Renal pelvis (tissue), 4 donors: ENCODE measurements around the gene STX8. TPM values are rescaled to one million over a fixed set of nuclear protein-coding genes. Genes with fewer than 3 reads are reported as not detected.
"Not testable (repeated sequence)": the region's sequence is repeated elsewhere in the genome, so short reads cannot be mapped to it uniquely, and the experiment has no call there.

Experiments used
- DNase-seq: peaks from one replicate; pipeline ENCODE4 v3.0.0-alpha.2; 2013
- polyA plus RNA-seq, 3 donors: library from polyadenylated mRNA; unstranded; fragments of 120-200 nt; gene quantifications; one replicate each; pipeline ENCODE4 v1.2.1, GENCODE V29; 2013; ENCODE audit not compliant: insufficient read length in 3 of 3

The STX8 gene
- polyA plus RNA-seq, 3 donors = 53.9 to 66.2 (median 54.5) TPM

DNA sequence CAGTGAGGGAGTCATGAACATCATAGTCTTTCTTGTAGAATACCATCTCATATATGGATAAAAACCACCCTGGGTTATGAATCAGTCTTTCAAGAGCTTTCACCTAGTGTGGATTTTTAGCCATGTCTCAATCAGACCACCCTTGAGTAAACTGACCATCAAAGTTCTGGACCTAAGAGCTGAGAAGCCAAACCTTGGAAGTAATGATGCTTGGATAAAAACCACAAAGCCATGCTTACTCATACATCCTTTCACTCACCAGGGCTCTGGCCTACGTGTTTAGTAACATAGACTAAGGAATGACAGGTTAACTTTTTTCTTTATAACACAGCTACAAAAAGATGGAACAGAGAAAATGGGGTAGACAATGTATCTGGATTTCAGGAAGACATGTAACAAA, 167.2 kb downstream of the STX8 start:
- DNase-seq = no peak

DNA sequence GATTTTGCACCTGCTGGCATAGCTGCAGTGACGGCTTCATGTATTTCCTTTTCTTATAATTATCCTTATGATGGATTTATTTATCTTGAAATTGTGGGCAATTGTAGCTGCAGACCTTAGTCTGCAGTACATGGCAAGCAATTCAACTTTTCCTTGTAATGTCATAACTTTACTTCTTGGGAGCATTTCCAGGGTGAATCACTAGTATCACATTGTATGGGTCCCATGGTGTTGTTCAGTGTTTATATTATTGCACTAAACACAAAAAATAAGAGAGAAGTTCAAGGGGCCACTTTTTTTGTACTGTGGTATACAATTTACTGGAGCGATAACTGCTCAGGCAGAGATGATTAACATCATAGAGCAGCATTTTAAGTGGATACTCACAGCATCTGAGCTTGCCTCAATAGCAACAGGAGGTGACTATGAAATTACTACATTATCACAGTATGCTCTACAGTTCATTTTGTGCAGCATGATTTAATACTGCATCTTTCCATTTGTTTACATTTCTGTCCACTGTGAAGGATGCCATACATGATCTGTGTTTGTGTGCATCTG, 169.5 kb downstream of the STX8 start:
- no peak for DNase-seq

DNA sequence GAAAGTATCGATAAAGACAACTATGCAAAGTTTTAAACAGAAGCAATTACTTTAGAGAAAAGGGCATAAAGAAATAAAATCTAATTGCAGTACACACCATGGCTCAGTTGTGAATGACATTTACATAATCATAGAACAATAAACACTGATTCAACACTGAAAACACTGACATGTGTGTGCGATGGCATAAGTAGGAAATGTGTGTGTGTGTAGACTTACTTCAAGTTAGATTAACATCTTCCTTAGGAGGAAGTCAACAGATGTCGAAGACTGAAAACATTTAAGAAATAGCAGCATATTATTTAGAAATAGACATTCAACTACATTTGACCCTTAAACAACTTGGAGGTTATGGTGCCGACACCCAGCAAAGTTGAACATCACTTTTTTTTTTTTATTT, 172.4 kb downstream of the STX8 start:
- no peak for DNase-seq

DNA sequence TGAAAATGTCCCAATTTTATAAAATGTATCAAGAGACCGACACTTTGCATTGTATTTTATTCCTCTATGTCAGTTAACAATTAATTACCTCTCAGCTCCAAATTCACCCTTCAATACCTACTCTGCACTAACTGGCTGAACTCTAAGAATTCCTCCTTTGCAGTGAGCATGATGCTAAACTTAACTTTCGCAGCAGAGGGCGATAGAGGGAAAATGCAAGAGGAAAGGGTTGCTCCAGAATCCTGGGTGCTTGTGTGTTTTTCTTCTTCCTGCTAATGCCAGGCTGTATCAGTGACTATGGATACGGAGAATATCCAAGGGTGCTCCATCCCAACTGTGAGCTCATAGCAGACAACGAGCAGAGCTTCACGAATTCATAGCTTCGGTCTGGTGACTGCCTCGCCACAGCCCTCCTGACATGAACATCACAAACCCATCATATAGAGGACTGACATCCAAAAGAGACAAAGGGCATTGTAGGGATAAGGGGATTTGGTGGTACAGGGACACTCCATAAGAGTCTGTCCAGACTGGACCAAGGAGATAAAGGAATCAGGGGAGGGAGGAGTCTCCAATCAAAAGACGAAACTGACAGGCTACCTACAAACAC, 172.9 kb downstream of the STX8 start:
- DNase-seq = no peak

DNA sequence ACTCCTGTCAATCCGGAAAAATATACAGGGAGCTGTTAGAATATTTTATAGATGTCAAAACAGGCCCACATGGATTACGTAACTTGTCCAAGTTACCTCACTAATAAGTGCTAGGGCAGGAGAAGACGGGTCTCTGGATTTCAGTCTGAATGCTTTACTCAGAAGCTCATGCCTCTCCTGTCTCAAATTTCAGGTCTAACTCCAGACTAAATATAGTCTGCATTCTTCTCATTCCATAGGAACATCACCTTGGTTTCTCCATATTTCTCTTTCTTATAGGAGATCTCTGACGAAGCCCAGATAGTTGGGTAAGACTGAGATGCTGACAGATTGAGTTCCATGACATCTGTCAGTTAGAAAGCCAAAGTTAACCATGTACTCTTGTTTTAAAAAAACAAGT, 174.2 kb downstream of the STX8 start:
- DNase-seq = peak; percentile 19

DNA sequence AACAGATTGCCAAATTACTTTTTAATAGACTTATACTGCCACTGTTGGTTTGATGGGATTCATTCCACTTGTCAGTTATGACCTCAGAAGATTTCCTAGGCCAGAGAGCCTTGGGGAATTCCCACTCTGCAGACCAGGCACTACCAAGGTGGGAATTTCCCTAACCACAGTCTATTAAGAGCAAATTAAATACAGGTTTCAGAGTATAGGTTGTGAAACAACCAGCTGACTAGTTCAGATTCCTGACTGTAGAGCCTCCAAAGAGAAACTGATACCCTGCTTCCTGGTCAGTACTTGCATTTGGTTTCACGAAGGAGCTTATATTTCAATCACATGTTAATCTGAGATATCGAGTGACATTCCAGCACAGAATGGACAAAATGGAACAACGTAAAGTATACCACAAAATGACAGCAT, 186.5 kb downstream of the STX8 start:
- peak; percentile 30 for DNase-seq

DNA sequence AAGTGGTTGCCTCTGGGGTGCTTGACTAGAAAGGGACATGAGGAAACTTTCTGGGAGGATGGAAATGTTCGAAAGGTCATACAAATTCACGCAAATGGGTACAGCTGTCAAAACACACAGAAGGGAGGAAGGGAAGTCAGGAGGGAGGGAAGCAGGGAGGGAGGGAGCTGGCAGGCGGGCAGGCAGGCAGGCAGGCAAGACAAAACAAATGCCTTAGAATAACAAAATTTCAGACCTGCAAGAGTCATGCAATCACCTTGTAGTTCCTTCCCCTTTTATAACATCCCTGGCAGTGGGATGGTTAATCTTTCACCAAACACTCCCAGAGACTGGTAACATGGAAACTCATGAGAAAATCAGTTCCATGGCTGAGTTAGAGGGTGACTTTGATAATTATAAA, 189.2 kb downstream of the STX8 start:
- DNase-seq = peak; percentile 28

DNA sequence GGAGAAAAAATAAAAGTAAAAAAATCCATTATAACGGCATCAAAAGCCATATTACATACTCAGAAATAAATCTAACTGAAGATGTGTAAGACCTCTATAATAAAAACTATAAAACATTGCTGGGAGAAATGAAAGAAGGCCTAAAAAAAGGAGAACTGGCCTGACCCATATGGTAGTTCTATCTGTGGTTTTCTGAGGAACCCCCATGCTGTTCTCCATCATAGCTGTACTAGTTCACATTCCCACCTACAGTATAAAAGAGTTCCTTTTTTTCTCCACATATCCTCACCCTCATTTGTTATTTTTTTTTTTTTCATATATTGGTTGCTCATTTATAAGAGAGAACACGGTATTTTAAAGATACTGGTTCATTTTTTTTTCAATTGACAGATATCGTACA, 191.8 kb downstream of the STX8 start:
- no peak for DNase-seq

DNA sequence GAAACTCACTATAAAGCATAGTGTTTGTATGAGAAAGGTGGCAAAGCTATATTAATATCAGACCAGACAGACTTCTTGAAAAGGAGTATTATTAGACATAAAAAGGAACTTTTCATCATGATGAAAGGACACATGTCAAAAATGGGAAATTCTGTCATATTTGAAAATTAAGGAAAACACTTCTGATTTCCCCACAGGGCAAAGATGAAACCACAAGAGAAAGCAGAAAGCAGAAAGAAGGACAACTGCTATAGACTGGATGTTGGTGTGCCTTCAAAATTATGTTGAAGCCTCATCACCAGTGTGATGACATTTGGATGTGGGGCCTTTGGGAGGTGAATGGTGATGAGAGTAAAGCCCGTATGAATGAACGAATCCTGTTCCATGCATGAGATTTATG, 193.0 kb downstream of the STX8 start:
- DNase-seq = no peak

DNA sequence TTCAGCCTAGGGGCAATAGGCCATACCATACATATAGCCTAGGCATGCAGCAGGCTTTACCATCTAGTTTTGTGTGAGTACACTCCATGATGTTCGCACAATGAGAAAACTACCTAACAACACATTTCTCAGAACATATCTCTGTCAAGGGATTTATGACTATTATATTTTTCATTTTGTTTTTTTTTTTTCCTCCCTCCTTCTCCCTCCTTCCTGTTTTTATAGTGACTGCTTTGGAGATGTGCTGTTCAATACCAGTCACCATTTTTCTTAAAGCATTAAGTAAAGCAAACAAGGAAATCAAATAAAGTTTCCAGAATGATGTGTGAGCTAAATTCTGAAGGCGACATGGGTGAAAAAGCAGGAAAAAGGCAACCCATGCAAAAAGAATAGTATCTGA, 194.6 kb downstream of the STX8 start:
- DNase-seq = no peak

DNA sequence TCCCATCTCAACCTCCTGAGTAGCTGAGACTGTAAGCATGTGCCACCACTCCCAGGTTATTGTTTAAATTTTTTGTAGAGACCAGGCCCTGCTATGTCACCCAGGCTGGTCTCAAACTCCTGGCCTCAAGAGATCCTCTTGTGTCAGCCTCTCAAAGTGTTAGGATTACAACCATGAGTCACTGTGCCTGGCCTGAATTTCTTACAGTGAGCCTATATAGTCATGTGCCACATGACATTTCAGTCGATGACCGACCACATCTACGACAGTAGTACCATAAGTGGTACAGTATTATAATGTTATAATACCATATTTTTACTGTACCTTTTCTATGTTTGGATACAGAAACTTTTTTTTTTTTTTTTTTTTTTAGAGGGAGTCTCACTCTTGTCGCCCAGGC, 195.3 kb downstream of the STX8 start:
- no peak for DNase-seq

DNA sequence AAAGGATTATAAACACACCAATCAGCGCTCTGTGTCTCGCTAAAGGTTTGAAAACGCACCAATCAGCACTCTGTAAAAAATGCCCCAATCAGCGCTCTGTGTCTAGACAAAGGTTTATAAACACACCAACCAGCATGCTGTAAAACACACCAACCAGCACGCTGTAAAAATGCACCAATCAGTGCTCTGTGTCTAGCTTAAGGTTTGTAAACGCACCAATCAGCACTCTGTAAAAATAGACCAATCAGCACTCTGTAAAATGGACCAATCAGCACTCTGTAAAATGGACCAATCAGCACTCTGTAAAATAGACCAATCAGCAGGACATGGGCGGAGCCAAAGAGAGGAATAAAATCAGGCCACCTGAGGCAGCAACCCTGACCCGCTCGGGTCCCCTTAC, 199.4 kb downstream of the STX8 start:
- DNase-seq = not testable (repeated sequence)

DNA sequence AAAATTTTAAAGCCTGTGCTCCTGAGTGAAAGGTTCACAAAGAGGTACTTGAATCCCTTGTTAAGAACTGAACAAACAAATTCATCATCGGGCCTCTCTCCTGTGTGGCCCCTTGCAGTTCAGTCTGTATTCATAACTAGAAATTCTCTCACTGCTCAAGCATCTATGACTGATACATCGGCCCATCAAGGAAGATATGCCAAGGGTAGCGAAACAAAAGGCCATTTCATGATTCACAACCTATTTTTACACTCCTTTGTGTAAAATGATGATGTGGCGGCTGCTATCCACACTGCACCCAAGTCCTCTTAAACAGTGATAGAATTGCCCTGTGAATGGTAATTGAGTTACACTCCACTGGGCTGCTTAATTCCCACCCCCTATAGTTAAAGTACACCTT, 204.6 kb downstream of the STX8 start:
- no peak for DNase-seq

DNA sequence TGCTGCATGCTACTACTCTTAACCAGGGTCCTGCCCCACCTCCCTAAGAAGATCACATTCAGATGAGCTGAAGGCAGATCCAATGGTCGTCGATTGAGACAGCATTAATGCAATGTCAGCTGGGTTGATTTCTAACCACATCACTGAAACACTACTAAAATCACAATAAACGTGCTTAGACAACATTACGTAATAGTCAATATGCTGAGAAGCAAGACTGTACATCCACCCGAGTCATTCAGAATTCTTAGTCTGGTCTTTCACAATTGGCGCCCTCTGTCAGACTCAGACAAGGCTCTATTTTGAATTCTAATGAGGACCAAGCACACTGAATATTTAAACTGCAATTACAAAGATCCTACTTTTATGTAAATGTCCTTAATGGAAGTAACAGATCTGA, 205.2 kb downstream of the STX8 start:
- no peak for DNase-seq

DNA sequence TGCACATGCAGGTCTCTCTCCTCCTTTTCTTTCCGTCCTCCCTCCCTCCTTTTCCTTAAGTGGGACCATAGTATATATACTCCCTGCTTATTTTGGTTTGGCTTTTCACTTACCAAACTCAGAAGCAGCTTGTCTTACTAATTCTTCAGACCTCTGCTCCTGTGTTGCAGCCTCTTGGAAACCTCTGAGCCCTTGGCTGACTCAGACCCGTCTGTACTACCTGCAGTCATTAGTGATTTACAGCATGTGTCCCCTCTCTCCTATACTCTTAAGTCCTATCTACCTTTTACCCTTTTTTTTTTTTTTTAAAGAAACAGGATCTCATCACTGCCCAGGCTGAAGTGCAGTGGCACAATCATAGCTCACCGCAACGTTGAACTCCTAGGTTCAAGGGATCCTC, 207.0 kb downstream of the STX8 start:
- no peak for DNase-seq

DNA sequence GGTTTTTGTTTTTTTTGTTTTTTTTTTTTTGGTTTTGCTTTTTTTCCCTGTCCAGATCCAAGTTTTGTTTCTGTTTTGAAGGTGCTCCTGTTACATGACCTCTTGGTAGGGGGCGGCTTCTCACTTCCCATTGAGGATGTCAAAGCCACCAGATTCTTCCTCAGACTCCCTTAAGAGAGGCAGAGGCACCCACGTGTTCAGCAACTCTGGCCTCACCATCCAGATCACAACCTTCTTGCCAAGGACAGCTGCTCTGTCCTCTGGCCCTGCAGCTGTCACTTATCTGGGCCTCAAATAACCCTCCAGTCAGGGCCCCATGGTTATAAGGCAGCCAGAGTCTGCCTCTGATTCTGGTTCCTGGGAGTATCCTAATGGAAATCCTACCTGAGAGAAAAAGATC, 208.5 kb downstream of the STX8 start:
- no peak for DNase-seq

DNA sequence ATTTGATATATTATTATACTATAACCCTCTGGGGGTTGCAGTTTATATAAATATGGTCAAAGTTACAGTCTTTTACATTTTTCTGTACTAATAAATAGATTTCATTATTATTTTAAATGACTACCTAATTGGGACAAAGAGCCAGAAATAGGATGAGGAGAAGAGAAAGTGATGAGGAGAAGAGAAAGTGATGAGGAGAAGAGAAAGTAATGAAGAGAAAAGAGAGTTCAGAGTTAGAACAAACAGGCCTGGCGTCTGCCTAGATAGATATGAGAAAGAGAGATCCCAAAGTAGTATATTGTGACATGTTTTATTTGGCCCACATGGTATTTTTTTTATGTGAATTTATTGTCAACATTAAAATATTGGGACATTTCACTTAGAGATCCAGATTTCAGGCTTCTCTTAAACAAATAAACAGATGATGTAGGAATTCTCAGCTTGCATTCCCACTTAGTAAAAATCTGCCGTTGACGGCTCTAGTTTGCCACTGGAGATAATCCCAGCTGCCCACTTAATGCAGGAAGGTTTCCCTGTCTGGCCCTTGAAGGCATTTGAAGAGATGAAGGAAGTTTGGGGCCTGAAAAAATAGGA, 210.7 kb downstream of the STX8 start:
- DNase-seq = no peak

DNA sequence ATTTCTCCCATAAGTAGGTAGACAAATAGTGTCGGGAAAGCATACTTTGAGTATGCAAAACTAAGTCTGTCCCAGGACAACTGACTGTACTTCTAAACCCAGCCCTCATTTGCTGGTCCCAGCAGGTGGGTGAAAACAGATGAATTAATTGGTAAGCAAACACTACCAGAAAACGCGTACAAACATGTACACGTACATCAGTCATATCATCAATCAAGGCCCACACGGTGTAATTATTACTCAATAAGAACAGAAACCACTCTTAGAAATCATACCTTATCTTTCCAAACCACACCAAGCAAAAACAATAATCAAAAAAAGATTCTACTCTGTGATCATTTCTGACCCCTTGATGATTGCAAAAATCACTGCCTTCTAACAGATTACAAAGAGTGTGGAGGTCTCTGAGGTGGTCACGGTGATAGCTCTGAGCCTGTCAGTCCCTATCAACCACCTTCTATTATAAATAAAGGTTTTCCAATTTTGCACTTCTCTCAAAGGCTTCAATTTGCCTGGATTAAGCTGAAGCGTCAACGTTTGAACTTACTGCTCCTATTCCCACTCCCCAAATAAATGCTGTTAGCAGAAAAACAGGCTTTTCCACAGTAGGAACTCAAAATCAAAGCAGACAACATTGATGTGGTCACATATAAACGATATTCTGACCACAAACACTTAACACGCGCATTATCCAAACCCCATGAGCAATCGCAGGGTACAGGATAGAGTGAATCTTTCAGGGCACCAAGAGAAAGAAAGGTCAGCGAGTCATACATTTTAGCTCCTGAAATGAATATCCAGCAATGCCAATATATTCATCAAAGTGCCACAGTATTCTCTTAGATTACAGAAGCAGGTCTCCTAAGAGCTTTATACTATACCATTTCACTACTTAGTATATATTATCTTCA, 211.9 kb downstream of the STX8 start:
- DNase-seq = no peak

DNA sequence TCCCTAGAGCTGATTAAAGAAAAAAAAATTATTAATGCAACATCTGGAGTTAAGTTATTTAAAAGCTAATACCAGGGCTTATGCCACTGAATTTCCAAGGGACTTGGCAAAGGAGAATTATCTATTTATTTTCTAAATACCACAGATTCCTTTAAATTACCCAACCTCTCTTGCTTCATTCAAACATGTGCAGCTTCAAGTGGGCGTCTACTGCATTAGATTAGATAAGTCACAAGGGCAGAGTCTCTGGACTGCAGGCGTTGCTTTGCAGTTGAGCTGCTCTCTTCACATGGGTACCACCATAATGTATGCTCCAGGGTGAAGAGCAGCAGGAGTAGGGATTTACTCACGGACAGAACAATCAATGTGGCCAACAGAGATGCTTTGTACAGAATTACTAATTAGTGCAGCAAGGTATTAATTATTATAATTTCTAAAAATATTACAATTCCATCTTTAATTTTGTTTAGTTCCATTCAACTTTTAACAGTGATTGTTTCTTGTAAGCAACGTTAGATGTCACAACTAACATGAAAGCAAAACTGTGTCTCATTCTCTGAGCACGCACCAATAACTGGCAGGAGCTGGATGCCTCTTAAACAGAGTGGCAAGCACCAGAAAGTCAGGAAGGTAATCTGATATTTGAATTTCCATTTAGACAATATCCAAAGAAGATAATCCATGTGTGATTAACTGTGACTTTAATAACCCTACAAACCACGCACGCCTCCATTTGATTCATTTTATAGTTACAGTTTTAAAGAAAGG, 214.2 kb downstream of the STX8 start:
- no peak for DNase-seq

DNA sequence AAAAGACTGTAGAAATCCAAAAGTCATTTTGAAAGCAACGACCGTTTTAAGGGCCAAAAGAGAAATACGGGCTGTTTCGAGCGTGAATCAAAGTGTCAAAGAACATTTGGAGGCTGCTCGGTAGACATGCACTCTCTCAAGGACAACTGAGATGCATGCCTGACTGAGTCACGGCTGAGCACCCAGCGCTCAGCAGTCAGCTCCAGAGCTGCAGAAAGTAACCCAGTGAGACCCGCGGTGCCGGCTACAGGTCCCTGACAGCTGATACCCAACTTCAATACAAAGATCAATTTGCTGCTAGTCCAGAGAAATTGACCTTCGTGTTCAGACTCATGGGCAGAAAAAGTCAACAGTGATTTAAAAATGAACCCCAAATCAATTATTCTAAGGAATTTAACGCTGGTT, 214.9 kb downstream of the STX8 start:
- DNase-seq = no peak

DNA sequence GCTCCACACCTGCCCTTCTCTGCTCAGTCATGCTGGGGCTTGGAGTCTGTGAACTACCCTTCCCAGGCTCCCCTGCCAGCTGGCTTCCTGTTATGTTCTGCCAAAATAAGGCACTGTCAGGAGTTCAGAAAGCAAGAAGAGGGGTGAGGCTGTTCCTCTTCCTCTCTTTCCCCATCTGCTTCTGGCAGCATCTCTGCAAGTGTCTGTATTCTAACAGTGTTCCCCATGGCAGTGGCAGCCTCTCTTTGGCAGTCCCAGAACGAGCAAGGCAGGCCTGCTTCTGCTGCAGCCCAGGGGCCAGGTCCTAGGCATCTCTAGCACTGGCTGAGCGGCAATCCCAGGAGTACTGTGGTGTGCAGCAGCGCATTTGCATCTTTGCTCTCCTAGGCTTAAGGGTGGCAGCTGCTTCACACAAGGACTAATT, 219.1 kb downstream of the STX8 start:
- DNase-seq = no peak

DNA sequence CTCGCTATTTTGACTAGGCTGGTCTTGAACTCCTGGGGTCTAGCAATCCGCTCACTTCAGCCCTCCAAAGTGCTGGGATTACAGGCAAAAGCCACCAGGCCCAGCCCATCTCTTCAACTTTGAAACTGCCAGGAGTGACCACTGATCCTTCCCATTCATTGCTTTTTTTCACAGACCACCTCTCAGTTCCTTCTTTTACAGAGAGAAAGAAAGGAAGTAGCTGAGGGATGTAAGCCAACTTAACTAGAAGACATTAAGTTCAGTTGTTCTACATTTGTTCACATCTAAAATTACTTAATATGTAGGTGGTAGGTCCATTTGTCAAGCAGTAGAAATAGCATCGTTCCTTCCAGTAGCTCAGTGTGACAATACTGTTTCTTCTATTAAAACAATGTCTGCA, 219.8 kb downstream of the STX8 start:
- no peak for DNase-seq
